ENCODE data around the gene TRIM63. TPM values are rescaled to one million over a fixed set of nuclear protein-coding genes. Genes with fewer than 3 reads are reported as not detected.

TRIM63 gene
- total RNA-seq, 2 donors from 2014 or later, result not detected

DNA sequence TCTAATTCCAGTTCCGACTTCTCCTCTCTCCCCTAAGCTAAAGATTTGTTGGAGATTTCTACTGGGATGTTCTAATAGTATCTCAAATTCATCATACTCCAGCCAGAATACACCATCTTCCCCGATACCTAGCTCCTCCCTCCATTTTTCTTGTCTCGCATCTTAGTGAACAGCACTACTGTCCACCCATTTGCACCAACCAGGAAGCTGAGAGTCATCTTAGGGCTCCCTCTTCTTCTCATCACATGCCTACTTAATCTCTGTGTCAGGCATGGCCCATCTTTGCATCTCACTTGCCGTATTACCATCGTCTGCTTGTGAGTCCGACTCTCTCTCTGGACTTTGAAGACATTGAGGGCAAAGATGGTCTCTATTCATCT lies 3.5 kb upstream of the TRIM63 start:
- Histone ChIP-seq H3K9me3 (ENCODE audit: control insufficient read depth, low read length) (no peaks in the 10 kb centered on the region), H3K9ac (ENCODE audit: extremely low read depth, low read length, poor library complexity, severe bottlenecking) (no peak overlapping the region), H3K4me1 (ENCODE audit: control insufficient read depth, insufficient read depth, low read length) (peaks cover 5% of the 10 kb centered on the region), H3K36me3 (ENCODE audit: control insufficient read depth, insufficient read depth, low read length) (no peaks in the 10 kb centered on the region), H3K27me3 (ENCODE audit: control insufficient read depth, insufficient read depth, low read length, poor library complexity, severe bottlenecking) (no peaks in the 10 kb centered on the region), H3K4me3 (ENCODE audit: low read length) (no peak overlapping the region), H3K27ac (ENCODE audit: low read depth, low read length) (no peak overlapping the region)
- no peaks in the 10 kb centered on the region for H3K36me3 Mint-ChIP-seq (ENCODE audit: low read depth)
- H3K9me3 Mint-ChIP-seq, result no peaks in the 10 kb centered on the region
- TF ChIP-seq, protein P1, sequence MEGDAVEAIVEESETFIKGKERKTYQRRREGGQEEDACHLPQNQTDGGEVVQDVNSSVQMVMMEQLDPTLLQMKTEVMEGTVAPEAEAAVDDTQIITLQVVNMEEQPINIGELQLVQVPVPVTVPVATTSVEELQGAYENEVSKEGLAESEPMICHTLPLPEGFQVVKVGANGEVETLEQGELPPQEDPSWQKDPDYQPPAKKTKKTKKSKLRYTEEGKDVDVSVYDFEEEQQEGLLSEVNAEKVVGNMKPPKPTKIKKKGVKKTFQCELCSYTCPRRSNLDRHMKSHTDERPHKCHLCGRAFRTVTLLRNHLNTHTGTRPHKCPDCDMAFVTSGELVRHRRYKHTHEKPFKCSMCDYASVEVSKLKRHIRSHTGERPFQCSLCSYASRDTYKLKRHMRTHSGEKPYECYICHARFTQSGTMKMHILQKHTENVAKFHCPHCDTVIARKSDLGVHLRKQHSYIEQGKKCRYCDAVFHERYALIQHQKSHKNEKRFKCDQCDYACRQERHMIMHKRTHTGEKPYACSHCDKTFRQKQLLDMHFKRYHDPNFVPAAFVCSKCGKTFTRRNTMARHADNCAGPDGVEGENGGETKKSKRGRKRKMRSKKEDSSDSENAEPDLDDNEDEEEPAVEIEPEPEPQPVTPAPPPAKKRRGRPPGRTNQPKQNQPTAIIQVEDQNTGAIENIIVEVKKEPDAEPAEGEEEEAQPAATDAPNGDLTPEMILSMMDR (conservative IDR thresholded peaks at IDR 0.05), result no peak
- no peak overlapping the region for H3K4me3 Mint-ChIP-seq
- peaks cover 17% of the 10 kb centered on the region for H3K4me1 Mint-ChIP-seq
- no peak overlapping the region for H3K27ac Mint-ChIP-seq
- DNase-seq, result no peak
- WGBS, 2 experiments (ENCODE audit: insufficient coverage in 1 of 2, insufficient read length in 1 of 2), result 87 to 94% methylated on average over 5 to 6 of the region's 6 CpGs
- H3K27me3 Mint-ChIP-seq (ENCODE audit: insufficient read depth), result no peaks in the 10 kb centered on the region

DNA sequence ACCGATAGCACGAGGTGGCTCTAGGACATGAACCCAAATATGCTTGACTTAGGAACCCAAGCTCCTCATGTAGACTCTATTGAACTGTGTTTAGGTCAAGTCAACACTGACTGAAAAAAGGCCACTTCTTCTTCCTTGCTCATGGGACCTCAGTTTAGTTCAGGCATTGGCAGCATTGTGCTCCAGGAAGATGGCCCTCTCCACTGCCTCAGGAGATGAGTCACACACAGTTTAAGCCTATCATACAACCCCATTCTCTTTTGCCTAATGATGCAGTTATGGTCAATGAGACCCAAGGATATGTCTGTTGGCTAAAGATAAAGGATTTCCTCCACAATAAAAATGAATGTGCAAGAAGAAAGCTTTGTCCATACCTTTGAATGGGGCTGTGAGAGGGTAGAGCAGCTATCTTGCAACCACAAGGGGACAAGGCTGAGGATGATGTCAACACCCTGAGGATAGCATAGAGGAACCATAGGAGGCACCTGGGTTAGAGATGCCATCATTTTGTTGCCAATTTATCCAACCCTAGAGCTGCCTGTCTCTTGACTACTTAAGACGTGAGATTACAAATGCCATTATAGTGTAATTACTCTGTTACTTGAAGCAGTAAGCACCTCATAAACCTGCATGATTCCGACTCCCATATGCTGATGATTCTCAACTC lies 3.0 kb upstream of the TRIM63 start:
- H3K27ac ChIP-seq (ENCODE audit: low read depth, low read length), result no peak overlapping the region
- H3K9me3 ChIP-seq (ENCODE audit: control insufficient read depth, low read length), result no peaks in the 10 kb centered on the region
- peaks cover 20% of the 10 kb centered on the region for H3K4me1 Mint-ChIP-seq
- no peaks in the 10 kb centered on the region for H3K27me3 Mint-ChIP-seq (ENCODE audit: insufficient read depth)
- no peak overlapping the region for H3K4me3 ChIP-seq (ENCODE audit: low read length)
- no peak overlapping the region for H3K4me3 Mint-ChIP-seq
- no peak overlapping the region for H3K27ac Mint-ChIP-seq
- peaks cover 5% of the 10 kb centered on the region for H3K4me1 ChIP-seq (ENCODE audit: control insufficient read depth, insufficient read depth, low read length)
- H3K9me3 Mint-ChIP-seq, result no peaks in the 10 kb centered on the region
- 93 to 96% methylated on average over 3 to 4 of the region's 4 CpGs for WGBS, 2 experiments (ENCODE audit: insufficient coverage in 1 of 2, insufficient read length in 1 of 2)
- TF ChIP-seq, protein P1 (conservative IDR thresholded peaks at IDR 0.05), result no peak
- H3K36me3 ChIP-seq (ENCODE audit: control insufficient read depth, insufficient read depth, low read length), result no peaks in the 10 kb centered on the region
- no peak overlapping the region for H3K9ac ChIP-seq (ENCODE audit: extremely low read depth, low read length, poor library complexity, severe bottlenecking)
- no peak for DNase-seq
- no peaks in the 10 kb centered on the region for H3K27me3 ChIP-seq (ENCODE audit: control insufficient read depth, insufficient read depth, low read length, poor library complexity, severe bottlenecking)
- H3K36me3 Mint-ChIP-seq (ENCODE audit: low read depth), result no peaks in the 10 kb centered on the region

DNA sequence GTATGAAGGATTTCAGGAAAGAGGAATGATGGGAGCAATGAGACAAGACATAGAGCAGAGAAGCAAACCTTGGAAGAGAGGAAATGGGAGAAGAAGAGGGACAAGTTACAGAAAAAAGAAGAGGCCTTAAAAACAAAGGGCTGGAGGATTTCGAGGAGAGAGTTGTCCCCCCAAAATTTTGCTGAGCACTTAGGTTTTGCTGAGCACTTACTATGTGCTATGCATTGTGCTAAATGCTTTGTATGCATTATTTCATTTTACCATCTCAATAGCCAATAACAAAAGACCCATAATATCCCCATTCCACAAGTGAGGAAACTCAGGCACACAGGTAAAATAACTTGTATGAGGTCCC lies 2.5 kb upstream of the TRIM63 start:
- DNase-seq, result no peak
- WGBS, 2 experiments (ENCODE audit: insufficient coverage in 1 of 2, insufficient read length in 1 of 2), result 86% methylated on average over 1 of the region's 1 CpG

More for the DNA sequence above, 2.5 kb upstream of the TRIM63 start:
- Mint-ChIP-seq H3K27me3 (ENCODE audit: insufficient read depth) (no peaks in the 10 kb centered on the region), H3K4me3 (no peak overlapping the region), H3K4me1 (peaks cover 20% of the 10 kb centered on the region), H3K36me3 (ENCODE audit: low read depth) (no peaks in the 10 kb centered on the region), H3K27ac (no peak overlapping the region), H3K9me3 (no peaks in the 10 kb centered on the region)
- no peak overlapping the region for H3K4me3 ChIP-seq (ENCODE audit: low read length)
- peaks cover 5% of the 10 kb centered on the region for H3K4me1 ChIP-seq (ENCODE audit: control insufficient read depth, insufficient read depth, low read length)
- TF ChIP-seq, protein P1 (conservative IDR thresholded peaks at IDR 0.05), result no peak
- no peaks in the 10 kb centered on the region for H3K9me3 ChIP-seq (ENCODE audit: control insufficient read depth, low read length)
- H3K9ac ChIP-seq (ENCODE audit: extremely low read depth, low read length, poor library complexity, severe bottlenecking), result no peak overlapping the region
- no peaks in the 10 kb centered on the region for H3K27me3 ChIP-seq (ENCODE audit: control insufficient read depth, insufficient read depth, low read length, poor library complexity, severe bottlenecking)
- no peaks in the 10 kb centered on the region for H3K36me3 ChIP-seq (ENCODE audit: control insufficient read depth, insufficient read depth, low read length)
- no peak overlapping the region for H3K27ac ChIP-seq (ENCODE audit: low read depth, low read length)

All from endodermal cell (in vitro differentiated cells).